DLD1 (cell line): ENCODE measurements around the gene HRNR.

Experiments used
- in situ Hi-C: cut with HindIII; loops from 2 replicates; pipeline ENCODE4 v1.10.0; 2017; ENCODE audit warnings: low sequenced_read_pairs

The HRNR gene

GRCh38 chr1:152189657-152190442 lies 34.1 kb downstream of the HRNR start:
- in situ Hi-C loops: no loop called here

- in situ Hi-C loops: no loop called here
These were observed 35.1 kb downstream of the HRNR start for GRCh38 chr1:152188673-152189591.

- in situ Hi-C loops: no loop called here
These were observed 37.3 kb downstream of the HRNR start for GRCh38 chr1:152186556-152187285.

- in situ Hi-C loops: no loop called here
These were observed 38.2 kb downstream of the HRNR start for GRCh38 chr1:152185544-152186391.

- in situ Hi-C loops: no loop called here
These were observed 41.0 kb downstream of the HRNR start for GRCh38 chr1:152182944-152183361.

GRCh38 chr1:152182431-152182830 lies 41.6 kb downstream of the HRNR start:
- in situ Hi-C loops: no loop called here

GRCh38 chr1:152179566-152179965 lies 44.4 kb downstream of the HRNR start:
- in situ Hi-C loops: no loop called here

GRCh38 chr1:152170287-152170905 lies 53.6 kb downstream of the HRNR start:
- in situ Hi-C loops: loop anchor here (25.0 kb wide), 1 partner anchor 108 kb away; no protein-coding TSS in a partner anchor

GRCh38 chr1:152169366-152170025 lies 54.5 kb downstream of the HRNR start:
- in situ Hi-C loops: loop anchor here (25.0 kb wide), 1 partner anchor 107 kb away; no protein-coding TSS in a partner anchor

GRCh38 chr1:152168535-152168868 lies 55.5 kb downstream of the HRNR start:
- in situ Hi-C loops: loop anchor here (25.0 kb wide), 1 partner anchor 106 kb away; no protein-coding TSS in a partner anchor

GRCh38 chr1:152167835-152168534 lies 56.0 kb downstream of the HRNR start:
- in situ Hi-C loops: loop anchor here (25.0 kb wide), 1 partner anchor 106 kb away; no protein-coding TSS in a partner anchor

GRCh38 chr1:152166966-152167365 lies 57.0 kb downstream of the HRNR start:
- in situ Hi-C loops: loop anchor here (25.0 kb wide), 1 partner anchor 105 kb away; no protein-coding TSS in a partner anchor

- in situ Hi-C loops: loop anchor here (25.0 kb wide), 1 partner anchor 103 kb away; no protein-coding TSS in a partner anchor
These were observed 58.5 kb downstream of the HRNR start for GRCh38 chr1:152165286-152166077.

GRCh38 chr1:152164517-152165136 lies 59.4 kb downstream of the HRNR start:
- in situ Hi-C loops: loop anchor here (25.0 kb wide), 1 partner anchor 102 kb away; no protein-coding TSS in a partner anchor

- in situ Hi-C loops: loop anchor here (25.0 kb wide), 1 partner anchor 101 kb away; no protein-coding TSS in a partner anchor
These were observed 61.1 kb downstream of the HRNR start for GRCh38 chr1:152162792-152163463.
